Measurements from ENCODE around the gene DLX1.
"Not testable (repeated sequence)": the region's sequence is repeated elsewhere in the genome, so short reads cannot be mapped to it uniquely, and the experiment has no call there.

The DLX1 gene

GRCh38 chr2:172085460-172086159 is at the start of gene DLX1:
TSS of gene DLX1 (plus strand) at chr2:172085507. CDS start at chr2:172085678, 171 bp downstream.
- no peak for DNase-seq

DNA sequence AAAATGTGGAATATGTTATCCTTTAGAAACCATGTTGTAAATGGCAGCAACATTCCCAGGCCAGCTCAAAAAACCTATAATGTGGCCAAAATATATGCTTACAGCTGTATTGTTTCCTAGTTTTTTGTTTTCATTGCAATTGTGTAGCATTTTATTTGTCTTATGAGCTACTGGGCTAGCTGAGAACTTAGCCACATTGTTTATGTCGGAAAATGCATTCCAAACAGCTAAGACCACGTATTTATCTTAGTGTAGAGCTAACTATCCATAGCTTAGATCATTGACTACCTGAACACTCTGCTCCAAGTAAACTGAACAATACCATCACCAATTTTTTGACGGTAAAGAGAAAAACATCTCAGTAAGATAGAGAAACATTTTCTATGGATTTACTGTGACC is 47.2 kb upstream of the DLX1 start:
- no peak for DNase-seq

GRCh38 chr2:172038604-172039003 is 46.7 kb upstream of the DLX1 start:
- DNase-seq = no peak

GRCh38 chr2:172039011-172039704 is 46.1 kb upstream of the DLX1 start:
- DNase-seq = no peak

DNA sequence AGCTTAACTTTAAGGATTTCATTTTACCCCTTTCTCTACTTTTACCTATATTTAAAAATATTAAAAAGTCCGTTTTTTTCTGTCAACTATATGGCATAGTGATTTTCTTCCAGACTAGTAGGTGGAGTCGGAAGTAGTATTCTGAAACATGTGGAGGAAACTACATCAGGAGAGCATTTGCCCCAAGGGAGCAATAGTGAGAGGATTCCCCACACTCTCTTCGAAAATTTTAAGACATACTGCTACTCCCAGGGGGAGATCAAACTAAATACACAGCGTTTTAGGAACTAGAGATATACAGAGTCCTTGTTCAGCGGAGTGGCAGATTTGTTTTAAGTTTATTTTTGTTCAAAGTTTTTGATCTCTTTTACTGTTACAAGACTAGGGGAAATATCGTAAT is 45.0 kb upstream of the DLX1 start:
- DNase-seq = no peak

DNA sequence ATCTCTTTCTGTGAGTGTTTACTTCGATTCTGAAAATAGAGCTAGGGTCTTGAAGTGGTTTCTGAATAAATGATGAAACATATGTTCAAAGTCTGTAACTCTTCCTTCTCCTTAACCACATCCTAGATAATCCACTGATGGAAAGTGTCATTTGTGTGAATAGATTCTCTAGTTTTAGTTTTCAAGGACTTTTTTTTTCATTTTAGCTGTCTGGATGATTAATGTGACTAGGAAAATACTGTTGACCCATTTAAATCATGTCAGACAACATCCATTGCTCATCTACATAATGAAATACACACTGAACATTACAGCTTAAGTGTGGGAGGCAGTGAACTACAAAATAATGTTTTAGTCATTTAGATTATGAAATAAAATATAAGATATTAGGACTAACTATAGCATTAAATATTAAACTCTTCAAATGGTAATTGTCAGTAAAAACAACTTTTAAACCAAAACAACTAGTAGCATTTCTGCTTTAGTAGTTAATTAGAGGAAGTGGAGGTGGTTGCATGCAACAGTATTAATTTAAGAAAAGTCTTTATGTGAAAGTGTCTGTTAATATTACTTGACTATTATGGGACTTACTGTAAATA is 39.1 kb upstream of the DLX1 start:
- DNase-seq = no peak

DNA sequence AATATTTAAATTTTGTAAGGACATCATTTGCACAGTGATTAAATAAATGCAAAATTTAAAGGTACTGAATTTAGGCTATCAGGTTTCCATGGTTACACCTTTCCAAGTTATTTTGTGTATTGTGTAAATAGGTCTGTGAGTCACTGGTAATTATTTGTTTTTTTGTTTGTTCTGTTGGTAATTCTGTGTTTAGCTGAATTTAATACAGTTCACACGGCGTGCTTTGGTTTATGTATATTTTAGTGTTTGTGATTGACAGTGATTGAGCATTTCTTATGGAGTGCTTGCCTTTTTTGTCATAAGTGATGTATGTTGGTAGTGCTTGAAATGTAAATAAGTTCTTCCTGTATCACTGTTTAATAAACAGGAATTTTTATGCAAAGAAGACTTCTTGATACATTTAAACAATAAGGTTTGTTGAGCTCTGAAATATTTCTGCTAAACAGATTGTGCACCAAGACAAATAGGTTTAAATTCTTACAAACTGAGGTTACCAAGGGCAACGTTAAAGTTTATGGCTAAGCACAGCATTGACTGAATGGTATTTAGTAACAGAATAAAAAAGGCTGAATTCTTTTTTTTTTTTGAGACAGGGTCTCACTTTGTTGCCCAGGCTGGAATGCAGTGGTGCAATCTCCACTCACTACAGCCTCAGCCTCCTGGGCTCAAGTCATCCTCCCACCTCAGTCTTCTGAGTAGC is 38.3 kb upstream of the DLX1 start:
- no peak for DNase-seq

GRCh38 chr2:172047566-172048507 is 37.5 kb upstream of the DLX1 start:
- DNase-seq = no peak

GRCh38 chr2:172048508-172049503 is 36.5 kb upstream of the DLX1 start:
- DNase-seq = no peak

DNA sequence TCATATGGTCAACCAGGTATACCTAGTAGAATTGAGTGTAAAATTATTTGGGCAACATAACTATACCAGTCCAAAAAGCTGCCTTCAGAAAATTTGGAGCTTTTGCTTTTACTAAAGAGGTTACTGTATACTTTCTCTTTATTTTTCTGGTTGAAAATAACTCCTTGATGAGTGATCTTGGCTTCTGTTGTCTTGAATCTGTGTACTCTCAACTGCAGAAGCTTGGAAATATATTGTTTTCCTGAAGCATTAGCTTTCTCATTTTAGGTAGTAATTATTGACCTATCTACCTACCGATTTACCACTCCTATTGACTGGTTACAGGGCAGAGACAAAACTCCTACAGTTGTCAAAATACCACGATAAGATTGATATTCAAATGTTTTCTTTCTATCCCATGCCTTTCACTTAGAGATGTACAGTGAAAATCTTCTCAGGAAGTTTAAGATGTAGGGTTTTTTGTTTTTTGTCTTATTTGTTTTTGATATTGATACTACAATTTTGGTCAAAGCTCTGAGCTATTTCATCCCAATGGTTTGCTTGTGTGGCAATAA is 35.7 kb upstream of the DLX1 start:
- no peak for DNase-seq

DNA sequence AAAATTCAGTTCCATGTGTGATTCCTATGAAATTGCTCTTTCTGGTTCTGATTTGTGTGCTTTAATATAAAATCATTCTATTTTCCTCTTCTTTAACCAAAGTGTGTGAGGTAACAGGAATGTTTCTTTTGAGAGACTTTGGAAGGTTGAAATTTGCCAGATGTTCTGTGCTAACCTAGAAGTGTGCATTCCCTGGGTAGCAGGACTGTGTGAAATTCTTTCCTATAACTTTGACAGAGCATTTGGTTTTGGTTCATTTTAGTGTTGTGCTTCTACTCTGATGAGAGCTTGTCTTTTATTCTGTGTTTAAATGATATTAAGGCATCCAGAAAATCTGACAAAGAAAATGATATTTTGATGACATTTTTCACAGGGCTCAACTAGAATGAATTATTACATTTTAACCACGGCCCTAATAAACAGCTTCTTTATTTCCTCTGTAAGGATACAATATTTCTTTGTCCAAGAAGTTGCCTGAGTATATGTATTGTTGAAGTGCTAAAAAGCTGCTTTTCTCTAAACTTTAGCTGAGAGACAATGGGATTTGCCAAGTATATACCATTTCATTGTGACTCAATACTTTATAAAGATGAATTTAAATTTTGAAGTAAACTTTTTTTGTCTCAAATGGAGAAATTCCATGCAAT is 34.7 kb upstream of the DLX1 start:
- no peak for DNase-seq

GRCh38 chr2:172052000-172052983 is 33.0 kb upstream of the DLX1 start:
- no peak for DNase-seq

- no peak for DNase-seq
Observed at GRCh38 chr2:172053486-172053885, 31.8 kb upstream of the DLX1 start.

GRCh38 chr2:172056293-172056692 is 29.0 kb upstream of the DLX1 start:
- no peak for DNase-seq

- no peak for DNase-seq
Observed at GRCh38 chr2:172058660-172059059, 26.6 kb upstream of the DLX1 start.

DNA sequence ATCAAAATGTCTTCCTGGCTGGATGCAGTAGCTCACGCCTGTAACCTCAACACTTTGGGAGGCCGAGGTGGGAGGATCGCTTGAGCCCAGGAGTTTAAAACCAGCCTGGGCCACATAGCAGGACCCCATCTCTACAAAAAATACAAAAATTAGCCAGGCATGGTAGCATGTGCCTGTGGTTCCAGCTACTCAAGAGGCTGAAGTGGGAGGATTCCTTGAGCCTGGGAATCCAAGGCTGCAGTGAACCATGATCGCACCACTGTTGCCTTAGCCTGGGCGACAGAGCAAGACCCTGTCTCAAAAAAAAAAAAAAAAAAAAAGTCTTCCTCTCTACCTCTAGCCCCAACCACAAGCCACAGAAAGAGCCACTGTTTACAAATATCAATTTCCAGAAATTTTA is 25.2 kb upstream of the DLX1 start:
- not testable (repeated sequence) for DNase-seq

DNA sequence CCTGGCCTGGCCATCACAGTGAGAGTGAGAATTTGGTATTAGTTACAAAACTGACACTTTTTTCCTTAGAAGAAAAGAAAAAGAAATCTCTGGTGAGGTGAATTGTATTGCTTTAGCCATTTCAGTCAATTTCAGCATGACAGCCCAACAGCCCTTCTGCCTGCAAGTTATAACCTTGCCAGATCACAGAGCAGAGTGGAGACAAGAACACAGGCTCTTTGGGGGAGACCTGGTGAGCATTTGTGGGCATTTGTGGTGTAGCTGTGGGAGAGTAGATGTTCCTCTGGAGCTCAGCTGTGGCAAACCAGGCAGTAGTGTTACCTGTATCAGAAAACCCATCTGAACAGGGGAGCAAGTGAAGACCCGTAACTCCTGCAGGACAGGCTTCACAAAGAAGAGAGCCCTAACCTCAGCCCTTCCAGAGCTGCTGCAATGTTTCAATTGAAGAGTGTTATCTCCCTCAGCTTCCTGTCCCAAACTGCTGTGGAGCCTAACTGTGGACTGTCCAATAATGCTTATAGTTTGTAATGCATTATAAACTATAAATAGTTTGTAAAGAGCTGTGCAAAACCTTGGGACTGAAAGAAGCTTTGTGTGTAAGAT is 22.8 kb upstream of the DLX1 start:
- no peak for DNase-seq

GRCh38 chr2:172063446-172063845 is 21.9 kb upstream of the DLX1 start:
- DNase-seq = no peak

DNA sequence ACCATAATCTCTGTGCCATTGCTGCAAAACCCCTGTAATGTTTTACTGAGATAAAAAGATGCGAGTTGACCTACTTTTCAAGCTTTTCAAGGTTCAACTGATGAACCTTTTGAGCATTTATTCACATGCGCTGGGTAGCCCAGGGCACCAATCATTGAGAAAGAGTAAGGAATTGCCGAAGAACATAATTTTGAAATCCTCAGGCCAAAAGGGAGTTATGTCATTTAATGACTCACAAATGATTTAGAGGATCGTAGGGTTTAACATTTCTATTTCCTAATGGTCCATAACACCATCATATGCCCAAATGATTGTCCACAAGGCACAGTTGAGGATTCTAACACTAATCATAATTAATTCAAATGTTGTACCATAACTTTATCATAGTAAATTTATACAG is 20.2 kb upstream of the DLX1 start:
- DNase-seq = no peak

Data from cortex of kidney (tissue), 1 donor.